ENCODE data around the gene TET2.

The TET2 gene

GRCh38 chr4:105329081-105329480 lies 182.4 kb downstream of the TET2 start:
- Histone ChIP-seq H3K9me3 (ENCODE audit: control insufficient read depth, low read length) (no peaks in the 10 kb centered on the region), H3K36me3 (ENCODE audit: control insufficient read depth, insufficient read depth, low read length) (no peaks in the 10 kb centered on the region), H3K27ac (ENCODE audit: low read depth, low read length, severe bottlenecking) (no peak overlapping the region), H3K4me1 (ENCODE audit: control insufficient read depth, insufficient read depth, low read length, poor library complexity, severe bottlenecking) (no peaks in the 10 kb centered on the region), H3K4me3 (ENCODE audit: extremely low read depth, insufficient read depth, low read length, poor library complexity, severe bottlenecking) (no peak overlapping the region)
- 89% methylated on average over 1 of the region's 1 CpG; no CpG with 5 or more reads in 1 of the 2 experiments for WGBS, 2 experiments (ENCODE audit: insufficient coverage in 2 of 2)

Data from mesodermal cell (in vitro differentiated cells).